Mesothelial cell of epicardium (in vitro differentiated cells): ENCODE results near the gene TAF11L5. TPM values are rescaled to one million over a fixed set of nuclear protein-coding genes. Genes with fewer than 3 reads are reported as not detected.
"Not testable (repeated sequence)": the region's sequence is repeated elsewhere in the genome, so short reads cannot be mapped to it uniquely, and the experiment has no call there.

Source experiments
- DNase-seq, 2 experiments: peaks; one replicate each; pipeline ENCODE4 v3.0.0; 2021; ENCODE audit warnings: low spot score in 2 of 2; ENCODE audit not compliant: unreplicated experiment in 2 of 2
- H3K27ac Mint-ChIP-seq: 2 replicates; pipeline ENCODE4 v1.8.0; 2021; ENCODE audit warnings: mixed read lengths
- H3K27me3 Mint-ChIP-seq: 2 replicates; pipeline ENCODE4 v1.8.0; 2021; ENCODE audit warnings: low read depth, mixed read lengths
- H3K36me3 Mint-ChIP-seq: 2 replicates; pipeline ENCODE4 v1.8.0; 2021; ENCODE audit warnings: mixed read lengths
- H3K4me1 Mint-ChIP-seq: 2 replicates; pipeline ENCODE4 v1.8.0; 2021; ENCODE audit warnings: mixed read lengths
- H3K4me3 Mint-ChIP-seq: 2 replicates; pipeline ENCODE4 v1.8.0; 2021; ENCODE audit warnings: mild to moderate bottlenecking, moderate library complexity, mixed read lengths
- H3K9me3 Mint-ChIP-seq: 2 replicates; pipeline ENCODE4 v1.8.0; 2021; ENCODE audit warnings: mixed read lengths
- total RNA-seq: library from RNA; stranded (reverse); gene quantifications from 3 replicates; pipeline ENCODE4 v1.2.1, GENCODE V29; 2021
- TF ChIP-seq, protein P1 (sequence below): fragments of 200-600 bp; sonication (generic); IDR thresholded peaks from one replicate; pipeline ENCODE4 v1.5.0; 2021; ENCODE audit warnings: antibody characterized with exemption; ENCODE audit not compliant: unreplicated experiment

The TAF11L5 gene
- not detected in 3 replicates for total RNA-seq

DNA sequence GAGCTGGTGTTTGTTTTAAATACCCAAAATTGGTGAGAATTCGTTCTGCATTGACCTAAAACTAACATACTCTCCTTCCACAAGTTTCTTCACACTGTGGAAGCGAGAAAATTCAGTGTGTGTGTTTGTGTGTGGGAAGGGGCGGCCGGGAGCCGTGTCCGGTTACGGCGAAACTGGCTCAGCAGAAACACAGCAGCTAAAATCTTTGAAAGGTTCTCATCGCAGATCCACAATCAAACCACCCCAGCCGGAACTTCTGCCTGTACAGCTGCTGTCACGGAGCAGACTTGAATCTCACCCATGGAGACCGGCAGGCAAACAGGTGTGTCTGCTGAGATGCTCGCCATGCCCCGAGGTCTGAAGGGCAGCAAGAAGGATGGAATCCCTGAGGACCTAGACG lies at the start of gene TAF11L5:
Gene TAF11L5, plus strand, starts transcription at position 301 of the 400 bp plus-strand sequence.
- H3K4me1 Mint-ChIP-seq, H3K36me3 Mint-ChIP-seq, H3K4me3 Mint-ChIP-seq, H3K27me3 Mint-ChIP-seq, H3K9me3 Mint-ChIP-seq, DNase-seq, H3K27ac Mint-ChIP-seq: not testable (repeated sequence)

DNA sequence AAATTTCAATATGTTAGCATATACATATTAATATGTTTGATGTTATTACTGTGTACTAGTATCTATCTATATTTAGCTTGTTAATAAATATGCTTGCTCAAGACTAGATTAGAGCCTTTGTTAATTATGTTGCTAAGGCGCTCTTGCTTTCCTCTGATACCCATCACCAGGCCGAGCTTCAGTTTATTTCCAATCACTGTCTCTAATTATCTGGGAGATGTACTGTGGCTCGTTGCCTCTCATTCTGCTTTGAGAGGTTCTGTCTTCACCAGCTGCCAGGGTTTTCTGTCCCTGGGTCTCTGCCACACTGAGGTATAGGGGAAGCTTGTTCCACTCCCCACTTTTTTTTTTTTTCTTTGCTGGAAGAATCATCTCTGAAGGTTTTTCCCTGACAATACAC lies 48.0 kb upstream of the TAF11L5 start:
- no peak overlapping the region for H3K27ac Mint-ChIP-seq
- TF ChIP-seq, protein P1, sequence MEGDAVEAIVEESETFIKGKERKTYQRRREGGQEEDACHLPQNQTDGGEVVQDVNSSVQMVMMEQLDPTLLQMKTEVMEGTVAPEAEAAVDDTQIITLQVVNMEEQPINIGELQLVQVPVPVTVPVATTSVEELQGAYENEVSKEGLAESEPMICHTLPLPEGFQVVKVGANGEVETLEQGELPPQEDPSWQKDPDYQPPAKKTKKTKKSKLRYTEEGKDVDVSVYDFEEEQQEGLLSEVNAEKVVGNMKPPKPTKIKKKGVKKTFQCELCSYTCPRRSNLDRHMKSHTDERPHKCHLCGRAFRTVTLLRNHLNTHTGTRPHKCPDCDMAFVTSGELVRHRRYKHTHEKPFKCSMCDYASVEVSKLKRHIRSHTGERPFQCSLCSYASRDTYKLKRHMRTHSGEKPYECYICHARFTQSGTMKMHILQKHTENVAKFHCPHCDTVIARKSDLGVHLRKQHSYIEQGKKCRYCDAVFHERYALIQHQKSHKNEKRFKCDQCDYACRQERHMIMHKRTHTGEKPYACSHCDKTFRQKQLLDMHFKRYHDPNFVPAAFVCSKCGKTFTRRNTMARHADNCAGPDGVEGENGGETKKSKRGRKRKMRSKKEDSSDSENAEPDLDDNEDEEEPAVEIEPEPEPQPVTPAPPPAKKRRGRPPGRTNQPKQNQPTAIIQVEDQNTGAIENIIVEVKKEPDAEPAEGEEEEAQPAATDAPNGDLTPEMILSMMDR, result no peak
- no peaks in the 10 kb centered on the region for H3K9me3 Mint-ChIP-seq
- no peak for DNase-seq
- H3K36me3 Mint-ChIP-seq, result no peaks in the 10 kb centered on the region
- H3K4me1 Mint-ChIP-seq, result peaks cover 2% of the 10 kb centered on the region
- peaks cover 3% of the 10 kb centered on the region for H3K27me3 Mint-ChIP-seq
- H3K4me3 Mint-ChIP-seq, result no peak overlapping the region

DNA sequence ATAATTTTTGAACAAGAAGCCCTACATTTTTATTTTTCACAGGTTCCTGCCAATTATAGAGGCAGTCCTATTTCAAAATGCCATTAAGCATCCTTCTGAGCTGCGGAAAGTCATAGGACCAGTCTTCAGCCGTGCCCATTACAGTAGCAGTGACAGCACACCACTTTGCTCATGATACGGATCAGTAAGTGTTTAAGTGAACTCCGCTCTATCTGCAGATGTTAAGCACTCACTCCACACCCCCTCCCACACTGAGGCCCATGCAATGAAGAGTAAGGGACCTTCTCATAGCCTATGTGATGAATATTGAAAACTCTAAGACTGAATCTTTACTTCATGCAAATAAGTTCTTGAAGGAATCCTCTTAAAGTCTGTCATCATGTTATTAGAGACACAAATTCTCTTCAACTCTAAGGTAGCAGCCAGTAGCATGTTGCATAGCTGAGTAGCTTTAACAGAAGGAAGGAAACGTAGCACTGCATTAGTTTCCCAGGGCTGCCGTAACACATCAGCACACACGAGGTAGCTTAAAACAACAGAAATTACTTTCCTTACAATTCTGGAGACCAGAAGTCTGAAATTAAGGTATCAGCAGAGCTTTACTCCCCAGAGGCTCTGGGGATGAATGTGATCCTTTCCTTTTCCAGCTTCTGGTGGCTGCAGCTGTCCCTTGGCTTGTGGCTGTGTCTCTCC lies 47.3 kb upstream of the TAF11L5 start:
- TF ChIP-seq, protein P1, result no peak
- no peaks in the 10 kb centered on the region for H3K36me3 Mint-ChIP-seq
- H3K9me3 Mint-ChIP-seq, result no peaks in the 10 kb centered on the region
- H3K27ac Mint-ChIP-seq, result no peak overlapping the region
- H3K4me3 Mint-ChIP-seq, result no peak overlapping the region
- DNase-seq, result no peak
- H3K27me3 Mint-ChIP-seq, result peaks cover 3% of the 10 kb centered on the region
- H3K4me1 Mint-ChIP-seq, result peaks cover 6% of the 10 kb centered on the region

DNA sequence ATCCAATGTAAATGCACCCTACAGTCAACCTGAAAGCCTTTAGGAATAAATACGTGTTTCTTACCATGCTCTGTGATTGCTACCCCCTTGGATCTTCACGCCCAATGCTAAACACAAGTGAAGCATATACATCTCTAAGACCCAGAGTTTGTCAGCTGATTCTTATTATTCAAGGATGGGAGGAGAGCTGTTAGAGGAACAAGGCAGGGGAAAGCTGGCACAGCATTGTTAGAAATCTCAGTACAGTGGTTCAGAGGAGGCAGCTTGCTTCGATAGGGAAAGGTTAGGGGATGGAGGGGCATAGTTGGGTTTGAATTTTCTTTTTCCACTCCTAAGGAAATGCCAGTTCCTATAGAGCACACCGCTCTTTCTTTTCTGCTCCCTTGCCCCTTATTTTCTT lies 43.7 kb upstream of the TAF11L5 start:
- no peak for DNase-seq
- Mint-ChIP-seq H3K36me3 (no peaks in the 10 kb centered on the region), H3K4me1 (peaks cover 9% of the 10 kb centered on the region), H3K27ac (no peak overlapping the region), H3K27me3 (no peaks in the 10 kb centered on the region), H3K4me3 (no peak overlapping the region), H3K9me3 (no peaks in the 10 kb centered on the region)
- TF ChIP-seq, protein P1, result no peak

DNA sequence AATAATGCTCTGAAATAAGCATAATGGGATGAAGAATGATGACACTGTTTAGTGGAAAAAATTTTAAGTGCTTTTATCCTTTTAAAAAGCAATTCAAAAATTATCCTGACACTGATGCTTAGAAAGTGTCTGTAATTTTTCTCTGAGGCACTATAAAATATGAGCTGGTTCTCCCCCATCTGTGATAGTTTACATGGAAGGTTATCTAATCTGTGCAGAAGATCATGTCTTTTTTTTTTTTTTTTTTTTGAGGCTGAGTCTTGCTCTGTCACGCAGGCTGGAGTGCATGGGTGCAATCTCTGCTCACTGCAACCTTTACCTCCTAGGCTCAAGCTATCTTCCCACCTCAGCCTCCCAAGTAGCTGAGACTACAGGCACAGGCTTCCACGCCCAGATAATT lies 42.2 kb upstream of the TAF11L5 start:
- Mint-ChIP-seq H3K27me3 (no peaks in the 10 kb centered on the region), H3K4me3 (no peak overlapping the region), H3K36me3 (no peaks in the 10 kb centered on the region), H3K27ac (no peak overlapping the region), H3K9me3 (no peaks in the 10 kb centered on the region), H3K4me1 (peaks cover 9% of the 10 kb centered on the region)
- TF ChIP-seq, protein P1, result no peak
- DNase-seq, result no peak

DNA sequence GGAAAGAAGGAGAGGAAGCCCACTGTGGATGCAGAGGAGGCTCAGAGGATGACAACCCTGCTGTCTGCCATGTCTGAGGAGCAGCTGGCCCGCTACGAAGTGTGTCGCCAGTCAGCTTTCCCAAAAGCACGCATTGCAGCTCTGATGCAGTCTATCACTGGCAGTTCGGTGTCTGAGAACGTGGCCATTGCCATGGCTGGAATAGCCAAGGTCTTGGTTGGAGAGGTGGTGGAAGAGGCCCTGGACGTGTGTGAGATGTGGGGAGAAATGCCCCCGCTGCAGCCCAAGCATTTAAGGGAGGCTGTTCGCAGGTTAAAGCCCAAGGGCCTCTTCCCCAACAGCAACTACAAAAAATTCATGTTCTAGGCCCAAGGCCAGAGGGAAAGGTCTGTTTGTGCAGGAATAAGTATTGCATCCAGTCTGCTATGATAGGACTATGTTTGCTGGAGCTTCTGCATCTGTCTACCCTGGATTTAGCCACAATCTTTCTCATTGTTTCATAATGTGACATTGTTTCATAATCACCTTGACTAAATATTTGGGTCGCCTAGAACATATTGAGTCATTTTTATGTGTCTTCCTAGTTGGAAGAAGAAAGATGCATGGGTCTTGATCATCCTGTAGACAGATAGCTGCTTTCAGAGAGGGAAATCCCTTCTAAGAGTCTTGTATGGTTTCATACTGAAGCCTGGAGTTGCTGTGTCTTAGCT lies 38.4 kb upstream of the TAF11L5 start:
- not testable (repeated sequence) for H3K27me3 Mint-ChIP-seq, H3K4me3 Mint-ChIP-seq, DNase-seq, H3K4me1 Mint-ChIP-seq, H3K27ac Mint-ChIP-seq, H3K9me3 Mint-ChIP-seq, H3K36me3 Mint-ChIP-seq
